Natural killer cell (primary cell): Measurements from ENCODE around the gene OGDHL. TPM values are rescaled to one million over a fixed set of nuclear protein-coding genes. Genes with fewer than 3 reads are reported as not detected.

ENCODE experiments used
- ATAC-seq, 3 donors: fragments of 150-1000 bp in 2 of 3; fragments of 200-7000 bp in 1 of 3; cut with Tn5 transposase; 1 replicate in 1 of 3; 2 replicates in 2 of 3; pipeline ENCODE4 v1.10.0; 2021; ENCODE audit warnings: mild to moderate bottlenecking in 2 of 3, moderate library complexity in 2 of 3
- DNase-seq, 2 donors: peaks; one replicate each; pipeline versions ENCODE4 v3.0.0 to v3.0.0-alpha.2; 2013 to 2021; ENCODE audit warnings: mixed read lengths in 1 of 2
- H3K27ac ChIP-seq: one replicate; pipeline ENCODE4 v1.5.1; 2013; ENCODE audit warnings: mild to moderate bottlenecking, low read length
- H3K27me3 ChIP-seq: one replicate; pipeline ENCODE4 v1.6.1; 2013; ENCODE audit warnings: low read length; ENCODE audit not compliant: control insufficient read depth, insufficient read depth
- H3K36me3 ChIP-seq: one replicate; pipeline ENCODE4 v1.6.1; 2013; ENCODE audit warnings: low read length; ENCODE audit not compliant: control insufficient read depth, insufficient read depth
- H3K4me1 ChIP-seq: one replicate; pipeline ENCODE4 v1.6.1; 2013; ENCODE audit warnings: low read length; ENCODE audit not compliant: control insufficient read depth, insufficient read depth
- H3K4me3 ChIP-seq: one replicate; pipeline ENCODE4 v1.5.1; 2013; ENCODE audit warnings: low read length
- H3K9me3 ChIP-seq: one replicate; pipeline ENCODE4 v1.6.1; 2013; ENCODE audit warnings: low read length; ENCODE audit not compliant: control insufficient read depth, insufficient read depth
- H3K27ac Mint-ChIP-seq, 2 donors: one replicate each; pipeline ENCODE4 v1.8.0; 2022; ENCODE audit warnings: mild to moderate bottlenecking in 2 of 2, mixed read lengths in 2 of 2, moderate library complexity in 1 of 2
- H3K27me3 Mint-ChIP-seq, 2 donors: one replicate each; pipeline ENCODE4 v1.8.0; 2022; ENCODE audit warnings: low read depth in 2 of 2, mixed read lengths in 2 of 2
- H3K36me3 Mint-ChIP-seq: one replicate; pipeline ENCODE4 v1.8.0; 2022; ENCODE audit warnings: mixed read lengths
- H3K4me1 Mint-ChIP-seq, 2 donors: one replicate each; pipeline ENCODE4 v1.8.0; 2022; ENCODE audit warnings: mixed read lengths in 2 of 2
- H3K4me3 Mint-ChIP-seq: one replicate; pipeline ENCODE4 v1.8.0; 2022; ENCODE audit warnings: mild to moderate bottlenecking, moderate library complexity, mixed read lengths
- H3K9me3 Mint-ChIP-seq, 2 donors: one replicate each; pipeline ENCODE4 v1.8.0; 2022; ENCODE audit warnings: mixed read lengths in 2 of 2
- CTCF ChIP-seq: fragments of 200-600 bp; IDR thresholded peaks from one replicate; pipeline ENCODE4 v1.8.0; 2022; ENCODE audit warnings: antibody characterized with exemption
- WGBS: methylation state at CpG from one replicate; pipeline ENCODE4 v1.1.7; 2013; ENCODE audit warnings: missing lambda C conversion rate; ENCODE audit not compliant: insufficient coverage; 5-methylcytosine and 5-hydroxymethylcytosine counted together
- intact Hi-C: fragments of 100-400 bp; cut with micrococcal nuclease; formaldehyde crosslinking; loops from one replicate; pipeline ENCODE4 v1.14.2; 2022
- total RNA-seq, 4 donors: library from RNA; stranded (reverse); fragments of 120-200 nt in 1 of 4; gene quantifications; one replicate each; pipeline versions ENCODE4 v1.2.3 to v1.2.4, GENCODE V29; 2013 to 2022

OGDHL gene
- total RNA-seq, 3 donors from 2014 or later (not counting 1 experiment from before 2014, with no cell fraction given): not detected

- no peaks in the 10 kb centered on the region for H3K4me1 ChIP-seq
- no peaks in the 10 kb centered on the region for H3K36me3 ChIP-seq
- no peak overlapping the region for H3K27ac ChIP-seq
- ATAC-seq: no peak
- Mint-ChIP-seq H3K27ac (no peak overlapping the region), H3K36me3 (no peaks in the 10 kb centered on the region), H3K4me3 (no peak overlapping the region), H3K27me3 (no peaks in the 10 kb centered on the region), H3K9me3 (no peaks in the 10 kb centered on the region), H3K4me1 (no peaks in the 10 kb centered on the region)
- no peak for DNase-seq
- H3K27me3 ChIP-seq: no peaks in the 10 kb centered on the region
- TF ChIP-seq CTCF: no peak
- H3K4me3 ChIP-seq: no peak overlapping the region
- no peaks in the 10 kb centered on the region for H3K9me3 ChIP-seq
- 86% methylated on average over 20 of the region's 20 CpGs for WGBS
- intact Hi-C loops: no loop called here
Measured at GRCh38 chr10:49751636-49752510, 10.2 kb downstream of the OGDHL start.

GRCh38 chr10:49751216-49751615 is 10.9 kb downstream of the OGDHL start:
- Mint-ChIP-seq H3K27ac (no peak overlapping the region), H3K9me3 (no peaks in the 10 kb centered on the region), H3K4me1 (no peaks in the 10 kb centered on the region), H3K4me3 (no peak overlapping the region), H3K36me3 (no peaks in the 10 kb centered on the region), H3K27me3 (no peaks in the 10 kb centered on the region)
- no peak overlapping the region for H3K4me3 ChIP-seq
- DNase-seq (no peak), ATAC-seq (no peak)
- intact Hi-C loops: no loop called here
- H3K27me3 ChIP-seq: no peaks in the 10 kb centered on the region
- H3K4me1 ChIP-seq: no peaks in the 10 kb centered on the region
- no peaks in the 10 kb centered on the region for H3K36me3 ChIP-seq
- TF ChIP-seq CTCF: no peak
- H3K27ac ChIP-seq: no peak overlapping the region
- no peaks in the 10 kb centered on the region for H3K9me3 ChIP-seq
- 90% methylated on average over 5 of the region's 5 CpGs for WGBS

- H3K4me3 Mint-ChIP-seq: no peak overlapping the region
- H3K9me3 Mint-ChIP-seq: no peaks in the 10 kb centered on the region
- no peaks in the 10 kb centered on the region for H3K4me1 Mint-ChIP-seq
Measured at GRCh38 chr10:49750546-49750945, 11.6 kb downstream of the OGDHL start.

More at GRCh38 chr10:49750546-49750945, 11.6 kb downstream of the OGDHL start:
- ATAC-seq (no peak), DNase-seq (no peak)
- Histone ChIP-seq H3K36me3 (no peaks in the 10 kb centered on the region), H3K4me1 (no peaks in the 10 kb centered on the region), H3K9me3 (no peaks in the 10 kb centered on the region), H3K27me3 (no peaks in the 10 kb centered on the region), H3K27ac (no peak overlapping the region), H3K4me3 (no peak overlapping the region)
- H3K27ac Mint-ChIP-seq: no peak overlapping the region
- 82% methylated on average over 9 of the region's 9 CpGs for WGBS
- TF ChIP-seq CTCF: no peak
- no peaks in the 10 kb centered on the region for H3K36me3 Mint-ChIP-seq
- intact Hi-C loops: no loop called here
- no peaks in the 10 kb centered on the region for H3K27me3 Mint-ChIP-seq
